BJ (cell line): ENCODE measurements around the gene CCDC3. TPM values are rescaled to one million over a fixed set of nuclear protein-coding genes. Genes with fewer than 3 reads are reported as not detected.

Experiments
- CTCF ChIA-PET: fragments of 350-600 bp; formaldehyde crosslinking; extraction: SDS; loops from one replicate; lab custom pipeline; 2021; ENCODE audit warnings: antibody characterized with exemption, inconsistent platforms; lab: Yijun Ruan, JAX
- POLR2A ChIA-PET: fragments of 300-600 bp; sonication (Branson Sonifier 250); formaldehyde crosslinking; extraction: SDS; loops from one replicate; lab custom pipeline; 2021; ENCODE audit warnings: antibody characterized with exemption; lab: Charles Lee
- DNase-seq: peaks from one replicate; pipeline ENCODE4 v3.0.0-alpha.2; 2011; ENCODE audit warnings: low read depth
- H3K27me3 ChIP-seq: 2 replicates; pipeline ENCODE4 v1.6.0; 2011; ENCODE audit warnings: low read length; ENCODE audit not compliant: control insufficient read depth, insufficient read depth
- H3K36me3 ChIP-seq: 2 replicates; pipeline ENCODE4 v1.5.1; 2011; ENCODE audit warnings: low read length; ENCODE audit not compliant: control insufficient read depth, insufficient read depth
- H3K4me3 ChIP-seq: 2 replicates; pipeline ENCODE4 v1.5.1; 2011; ENCODE audit warnings: low read depth, mild to moderate bottlenecking, control low read depth, low read length
- polyA plus RNA-seq: library from polyadenylated mRNA; depleted of rRNA; stranded (reverse); fragments of >200 nt; gene quantifications from 2 replicates; pipeline ENCODE4 v1.2.3, GENCODE V29; 2011
- TF ChIP-seq, protein P1 (sequence below): IDR thresholded peaks from 2 replicates; pipeline ENCODE4 v1.5.1; 2011; ENCODE audit warnings: low read depth, mild to moderate bottlenecking, control low read depth, inconsistent platforms, low read length, moderate library complexity; ENCODE audit not compliant: insufficient read depth

Gene CCDC3
- polyA plus RNA-seq, 1 experiment, result 0.02 TPM

DNA sequence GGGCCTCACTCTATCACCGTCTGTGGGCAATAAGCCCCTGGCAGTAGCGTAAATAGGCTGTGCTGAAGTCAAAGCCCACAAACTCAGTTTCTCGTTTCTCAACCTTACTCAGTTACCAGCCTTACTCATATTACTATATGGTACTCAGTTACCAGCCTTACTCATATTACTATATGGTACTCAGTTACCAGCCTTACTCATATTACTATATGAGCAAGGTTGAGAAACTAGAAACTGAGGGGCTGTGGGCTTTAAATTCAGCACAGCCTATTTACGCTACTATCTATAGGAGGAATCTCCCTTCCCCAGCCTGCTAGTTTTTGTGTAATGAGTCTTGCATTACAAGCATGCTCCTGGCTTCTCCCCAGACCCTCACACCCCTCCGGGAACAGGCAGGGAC, 35.4 kb downstream of the CCDC3 start:
- Histone ChIP-seq H3K27me3 (no peaks in the 10 kb centered on the region), H3K4me3 (no peak overlapping the region), H3K36me3 (no peaks in the 10 kb centered on the region)
- no peak for DNase-seq
- ChIA-PET CTCF (no interaction called here), POLR2A (no interaction called here)
- TF ChIP-seq, protein P1, sequence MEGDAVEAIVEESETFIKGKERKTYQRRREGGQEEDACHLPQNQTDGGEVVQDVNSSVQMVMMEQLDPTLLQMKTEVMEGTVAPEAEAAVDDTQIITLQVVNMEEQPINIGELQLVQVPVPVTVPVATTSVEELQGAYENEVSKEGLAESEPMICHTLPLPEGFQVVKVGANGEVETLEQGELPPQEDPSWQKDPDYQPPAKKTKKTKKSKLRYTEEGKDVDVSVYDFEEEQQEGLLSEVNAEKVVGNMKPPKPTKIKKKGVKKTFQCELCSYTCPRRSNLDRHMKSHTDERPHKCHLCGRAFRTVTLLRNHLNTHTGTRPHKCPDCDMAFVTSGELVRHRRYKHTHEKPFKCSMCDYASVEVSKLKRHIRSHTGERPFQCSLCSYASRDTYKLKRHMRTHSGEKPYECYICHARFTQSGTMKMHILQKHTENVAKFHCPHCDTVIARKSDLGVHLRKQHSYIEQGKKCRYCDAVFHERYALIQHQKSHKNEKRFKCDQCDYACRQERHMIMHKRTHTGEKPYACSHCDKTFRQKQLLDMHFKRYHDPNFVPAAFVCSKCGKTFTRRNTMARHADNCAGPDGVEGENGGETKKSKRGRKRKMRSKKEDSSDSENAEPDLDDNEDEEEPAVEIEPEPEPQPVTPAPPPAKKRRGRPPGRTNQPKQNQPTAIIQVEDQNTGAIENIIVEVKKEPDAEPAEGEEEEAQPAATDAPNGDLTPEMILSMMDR, result no peak

DNA sequence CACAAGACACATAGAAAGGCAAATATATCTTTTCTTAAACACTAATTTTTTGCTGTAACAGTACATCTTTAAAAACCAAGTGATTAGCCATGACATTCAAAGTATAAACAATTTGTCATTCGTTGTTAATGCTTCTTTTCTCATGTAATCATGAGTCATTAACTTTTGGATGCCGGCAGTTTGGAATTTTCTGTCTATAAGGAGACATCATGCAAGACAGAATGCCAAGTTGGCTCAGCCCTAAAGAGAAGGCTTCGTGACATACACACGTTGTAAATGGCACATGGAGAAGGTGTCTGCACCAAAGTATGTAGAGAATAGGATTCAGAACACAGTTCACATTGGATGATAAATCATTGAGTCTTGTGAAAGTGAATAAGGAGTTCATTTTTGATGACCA, 35.9 kb downstream of the CCDC3 start:
- POLR2A ChIA-PET, result no interaction called here
- CTCF ChIA-PET, result no interaction called here
- Histone ChIP-seq H3K27me3 (no peaks in the 10 kb centered on the region), H3K4me3 (no peak overlapping the region), H3K36me3 (no peaks in the 10 kb centered on the region)
- TF ChIP-seq, protein P1, result no peak
- no peak for DNase-seq

DNA sequence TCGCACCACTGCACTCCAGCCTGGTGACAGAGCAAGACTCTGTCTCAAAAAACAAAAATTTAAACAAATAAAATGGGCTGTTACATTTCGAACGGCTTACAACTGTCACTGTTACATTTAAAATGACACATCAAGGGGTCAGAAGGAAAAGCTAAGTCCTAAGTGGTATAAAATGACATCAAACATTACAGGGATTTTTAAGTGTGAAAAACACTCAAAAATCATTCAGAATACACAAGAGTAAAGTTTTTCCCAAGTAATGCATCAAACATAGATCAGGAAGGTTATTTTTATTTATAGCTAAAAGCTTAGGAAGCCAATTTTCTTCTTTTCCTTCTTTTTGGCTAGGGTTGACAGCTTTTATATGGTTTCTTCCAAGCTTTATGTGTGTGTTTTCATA, 39.0 kb downstream of the CCDC3 start:
- Histone ChIP-seq H3K4me3 (no peak overlapping the region), H3K36me3 (no peaks in the 10 kb centered on the region), H3K27me3 (no peaks in the 10 kb centered on the region)
- ChIA-PET CTCF (no interaction called here), POLR2A (no interaction called here)
- TF ChIP-seq, protein P1, result no peak
- no peak for DNase-seq

DNA sequence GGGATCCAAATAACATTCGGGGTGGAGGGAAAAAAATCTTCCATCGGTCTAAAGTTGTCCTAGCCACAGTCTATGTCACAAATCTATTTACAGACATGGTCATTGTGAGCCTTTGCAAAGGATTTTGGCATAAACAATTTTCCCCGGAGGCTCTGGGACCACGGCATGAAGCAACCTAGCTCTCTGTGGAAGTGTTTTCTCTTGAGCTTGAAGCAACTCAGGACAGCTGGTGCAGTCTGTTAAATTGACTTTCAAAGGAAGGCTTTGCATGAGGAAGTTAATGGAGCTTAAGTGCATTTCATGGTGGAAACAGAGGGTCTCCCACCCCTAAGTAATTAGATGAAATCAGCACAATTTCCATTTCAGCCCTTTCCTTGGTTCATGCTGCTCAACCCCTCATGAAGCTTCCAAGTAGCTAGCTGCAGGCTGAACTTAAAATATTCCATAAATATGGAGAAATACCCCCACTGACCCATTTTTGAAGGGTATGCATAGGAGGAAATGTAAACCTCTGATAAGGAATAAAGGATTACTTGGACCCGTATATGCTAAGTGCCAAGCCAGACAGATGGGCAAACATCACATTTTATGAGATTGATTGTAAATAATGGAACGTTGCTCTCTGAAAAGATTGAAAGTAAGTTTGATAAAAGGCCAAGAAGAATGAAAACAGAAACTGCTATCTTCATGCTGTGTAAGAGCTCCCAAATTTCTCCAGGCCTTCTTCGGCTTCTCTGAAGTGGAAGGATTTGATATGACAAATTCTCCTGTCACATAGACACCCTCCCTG, 39.9 kb downstream of the CCDC3 start:
- CTCF ChIA-PET, result no interaction called here
- TF ChIP-seq, protein P1, result no peak
- DNase-seq, result no peak
- Histone ChIP-seq H3K4me3 (no peak overlapping the region), H3K27me3 (no peaks in the 10 kb centered on the region), H3K36me3 (no peaks in the 10 kb centered on the region)
- POLR2A ChIA-PET, result no interaction called here

DNA sequence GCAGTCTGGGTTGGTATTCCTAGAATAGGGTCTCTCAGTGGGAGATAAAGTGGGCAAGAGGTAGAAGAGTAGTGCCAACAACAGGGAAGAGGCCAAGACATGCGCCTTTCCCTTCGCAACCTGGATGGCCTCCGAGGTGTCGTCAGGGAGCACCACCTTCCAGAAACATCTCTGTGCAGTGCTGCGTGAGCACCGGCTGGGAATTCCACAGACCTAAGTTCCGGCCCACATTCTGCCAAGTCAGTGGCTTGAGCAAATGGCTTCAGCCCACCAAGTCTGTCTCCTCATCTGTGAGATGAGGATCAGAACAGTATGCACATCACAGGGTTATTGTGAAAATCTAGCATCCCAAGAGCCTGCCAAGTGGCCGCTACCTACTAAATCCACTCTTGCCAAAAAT, 40.6 kb downstream of the CCDC3 start:
- no peaks in the 10 kb centered on the region for H3K27me3 ChIP-seq
- no peaks in the 10 kb centered on the region for H3K36me3 ChIP-seq
- ChIA-PET POLR2A (no interaction called here), CTCF (no interaction called here)
- TF ChIP-seq, protein P1, result no peak
- DNase-seq, result no peak
- no peak overlapping the region for H3K4me3 ChIP-seq
